Colonic mucosa (tissue), 4 donors: ENCODE measurements around the gene SLC17A5. TPM values are rescaled to one million over a fixed set of nuclear protein-coding genes. Genes with fewer than 3 reads are reported as not detected.

Source experiments
- DNase-seq: peaks from one replicate; pipeline ENCODE4 v3.0.0-alpha.2; 2020
- H3K27ac ChIP-seq: fragments of 200-600 bp; one replicate; pipeline ENCODE4 v1.8.0; 2021
- H3K27me3 ChIP-seq: fragments of 200-600 bp; one replicate; pipeline ENCODE4 v1.8.0; 2021
- H3K36me3 ChIP-seq: fragments of 200-600 bp; one replicate; pipeline ENCODE4 v1.8.0; 2021
- H3K4me1 ChIP-seq: fragments of 200-600 bp; one replicate; pipeline ENCODE4 v1.8.0; 2021; ENCODE audit warnings: mild to moderate bottlenecking
- H3K4me3 ChIP-seq: fragments of 200-600 bp; one replicate; pipeline ENCODE4 v1.8.0; 2021
- H3K9ac ChIP-seq, 2 donors: one replicate each; pipeline ENCODE4 v1.7.0; 2013; ENCODE audit warnings: control low read depth in 2 of 2, low read depth in 2 of 2, low read length in 2 of 2
- H3K9me3 ChIP-seq: fragments of 200-600 bp; one replicate; pipeline ENCODE4 v1.8.0; 2021
- intact Hi-C: fragments of 100-400 bp; cut with DNase I; formaldehyde crosslinking; loops from one replicate; pipeline ENCODE4 v1.14.1; 2022
- total RNA-seq, 2 donors: library from RNA; stranded (reverse); fragmentation: NEBNext Ultra II Directional in 1 of 2; extraction: Animal tissue kit (Norgen Biotek cat#: 25700) in 1 of 2; gene quantifications; one replicate each; pipeline ENCODE4 v1.2.1, GENCODE V29; 2021
- TF ChIP-seq, protein P1 (sequence below): fragments of 200-600 bp; IDR thresholded peaks from one replicate; pipeline ENCODE4 v1.8.0; 2022; ENCODE audit warnings: antibody characterized with exemption, mild to moderate bottlenecking
- donor health status: healthy.
- donor health status: DM: no; HTN: no; CAD: no.
- donor health status: DM: no; HTN: no; CAD: no.

SLC17A5 gene
- total RNA-seq, 2 donors from 2014 or later, result 24.4 to 41.5 TPM

DNA sequence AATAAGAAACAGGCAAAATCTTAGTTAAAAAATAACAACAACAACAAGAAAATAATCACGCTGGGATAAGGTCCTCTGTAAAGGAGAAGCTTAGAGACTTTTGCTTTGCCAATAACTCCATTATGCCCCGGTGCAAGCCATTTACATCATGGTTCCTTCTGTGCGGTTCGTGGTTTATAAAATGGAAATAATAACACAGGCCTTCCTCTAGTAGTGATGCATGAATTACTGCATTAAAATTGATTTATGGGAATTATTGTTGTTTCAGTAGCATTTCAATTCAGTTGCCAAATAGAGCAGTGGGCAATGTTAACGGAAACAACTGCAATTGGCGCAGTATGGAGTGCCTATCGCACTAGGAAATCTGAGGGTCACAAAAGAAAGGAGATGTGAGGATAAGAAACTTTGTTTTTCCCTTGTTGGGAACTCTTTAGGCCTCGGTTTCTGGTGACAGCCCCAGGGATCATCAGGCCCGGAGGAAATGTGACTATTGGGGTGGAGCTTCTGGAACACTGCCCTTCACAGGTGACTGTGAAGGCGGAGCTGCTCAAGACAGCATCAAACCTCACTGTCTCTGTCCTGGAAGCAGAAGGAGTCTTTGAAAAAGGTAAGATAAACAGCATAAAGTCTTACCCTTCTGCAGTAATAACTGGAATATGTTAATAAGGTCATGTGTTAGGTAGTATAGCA, 43.3 kb upstream of the SLC17A5 start:
- no peaks in the 10 kb centered on the region for H3K27me3 ChIP-seq
- no peak for DNase-seq
- H3K9ac ChIP-seq, result no peak overlapping the region
- H3K4me3 ChIP-seq, result no peak overlapping the region
- no peaks in the 10 kb centered on the region for H3K9me3 ChIP-seq
- no peaks in the 10 kb centered on the region for H3K4me1 ChIP-seq
- no peak overlapping the region for H3K27ac ChIP-seq
- TF ChIP-seq, protein P1, sequence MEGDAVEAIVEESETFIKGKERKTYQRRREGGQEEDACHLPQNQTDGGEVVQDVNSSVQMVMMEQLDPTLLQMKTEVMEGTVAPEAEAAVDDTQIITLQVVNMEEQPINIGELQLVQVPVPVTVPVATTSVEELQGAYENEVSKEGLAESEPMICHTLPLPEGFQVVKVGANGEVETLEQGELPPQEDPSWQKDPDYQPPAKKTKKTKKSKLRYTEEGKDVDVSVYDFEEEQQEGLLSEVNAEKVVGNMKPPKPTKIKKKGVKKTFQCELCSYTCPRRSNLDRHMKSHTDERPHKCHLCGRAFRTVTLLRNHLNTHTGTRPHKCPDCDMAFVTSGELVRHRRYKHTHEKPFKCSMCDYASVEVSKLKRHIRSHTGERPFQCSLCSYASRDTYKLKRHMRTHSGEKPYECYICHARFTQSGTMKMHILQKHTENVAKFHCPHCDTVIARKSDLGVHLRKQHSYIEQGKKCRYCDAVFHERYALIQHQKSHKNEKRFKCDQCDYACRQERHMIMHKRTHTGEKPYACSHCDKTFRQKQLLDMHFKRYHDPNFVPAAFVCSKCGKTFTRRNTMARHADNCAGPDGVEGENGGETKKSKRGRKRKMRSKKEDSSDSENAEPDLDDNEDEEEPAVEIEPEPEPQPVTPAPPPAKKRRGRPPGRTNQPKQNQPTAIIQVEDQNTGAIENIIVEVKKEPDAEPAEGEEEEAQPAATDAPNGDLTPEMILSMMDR, result no peak
- H3K36me3 ChIP-seq, result no peaks in the 10 kb centered on the region
- intact Hi-C loops, result no loop called here

DNA sequence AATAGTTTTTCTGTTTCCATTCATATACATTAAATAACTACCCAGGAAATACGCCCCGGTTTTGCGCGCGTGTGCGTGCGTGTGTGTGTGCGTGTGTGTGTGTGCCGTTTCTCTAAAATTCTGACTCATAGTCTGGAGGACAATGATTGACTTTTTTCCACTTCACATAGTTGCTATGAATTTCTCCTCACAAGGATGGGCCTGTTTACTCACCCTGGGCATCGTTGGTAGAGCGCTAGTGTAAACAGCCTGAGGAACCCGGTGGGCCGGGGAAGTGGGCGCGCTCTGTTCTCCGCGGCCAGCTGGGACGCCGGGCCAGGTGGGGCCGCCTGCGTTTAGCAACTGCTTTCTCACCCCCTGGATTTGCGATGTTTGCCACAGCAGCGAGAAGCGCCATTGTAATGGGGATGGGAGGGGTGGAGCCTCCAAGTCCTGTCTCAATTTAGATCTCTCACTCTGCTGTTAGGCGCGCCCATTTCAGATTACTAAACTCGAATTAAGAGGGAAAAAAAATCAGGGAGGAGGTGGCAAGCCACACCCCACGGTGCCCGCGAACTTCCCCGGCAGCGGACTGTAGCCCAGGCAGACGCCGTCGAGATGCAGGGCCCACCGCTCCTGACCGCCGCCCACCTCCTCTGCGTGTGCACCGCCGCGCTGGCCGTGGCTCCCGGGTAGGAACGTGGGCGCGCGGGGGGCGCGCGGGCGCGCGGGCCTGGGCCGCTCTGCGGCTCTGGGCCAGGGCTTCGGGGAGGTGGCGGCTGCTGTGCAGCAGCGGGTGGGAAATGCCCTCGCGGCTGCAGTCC, 42.0 kb upstream of the SLC17A5 start, which contains the start of gene CD109:
TSS of gene CD109 (plus strand) at position 585 of the 803 bp plus-strand sequence. CDS start at position 598, 13 bp downstream.
- peak; percentile 25 for DNase-seq
- Histone ChIP-seq H3K9ac (peak within 1 kb of the TSS; percentile 28 to 43), H3K4me3 (peak within 1 kb of the TSS; percentile 42)

DNA sequence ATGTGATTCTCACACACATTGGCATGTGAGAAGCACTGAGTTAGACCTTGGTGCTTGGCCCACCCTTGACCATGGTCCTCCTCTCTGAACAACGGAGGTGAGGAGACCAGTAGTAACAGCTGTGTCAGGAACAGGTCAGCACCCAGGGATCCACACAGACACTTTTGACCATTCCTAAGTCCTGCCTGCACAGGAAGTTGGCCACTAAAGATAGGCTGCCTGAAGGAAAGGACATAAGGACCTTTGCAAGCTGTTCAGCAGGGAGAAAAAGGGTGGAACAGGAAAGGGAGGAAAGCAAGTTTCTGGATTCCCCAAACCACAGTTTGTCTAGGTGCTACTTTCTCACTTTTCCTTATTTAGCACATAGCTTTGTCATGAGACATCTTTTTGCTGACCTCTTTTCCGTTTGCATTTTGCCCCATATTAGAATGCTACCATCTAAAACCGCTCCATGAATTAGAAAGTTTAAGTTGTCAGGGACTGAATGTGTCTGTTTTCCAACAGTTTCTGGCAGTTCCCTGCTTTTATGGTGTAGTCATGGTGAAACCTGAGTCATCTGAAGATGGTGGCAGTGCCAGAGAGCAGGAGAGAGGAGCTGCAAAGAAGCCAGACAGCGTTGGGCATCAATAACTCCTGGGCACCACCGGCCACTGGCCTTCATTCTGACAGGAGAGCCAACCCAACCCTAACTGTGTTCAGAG, 41.1 kb upstream of the SLC17A5 start:
- no peak for DNase-seq
- H3K27ac ChIP-seq, result peak overlapping the region; percentile 46

More for the DNA sequence above, 42.0 kb upstream of the SLC17A5 start, which contains the start of gene CD109:
- H3K4me1 ChIP-seq, result no peaks in the 10 kb centered on the region
- H3K36me3 ChIP-seq, result no peaks in the 10 kb centered on the region
- no peaks in the 10 kb centered on the region for H3K27me3 ChIP-seq
- TF ChIP-seq, protein P1, result no peak
- intact Hi-C loops, result no loop called here
- peak within 1 kb of the TSS; percentile 46 for H3K27ac ChIP-seq
- H3K9me3 ChIP-seq, result no peaks in the 10 kb centered on the region

DNA sequence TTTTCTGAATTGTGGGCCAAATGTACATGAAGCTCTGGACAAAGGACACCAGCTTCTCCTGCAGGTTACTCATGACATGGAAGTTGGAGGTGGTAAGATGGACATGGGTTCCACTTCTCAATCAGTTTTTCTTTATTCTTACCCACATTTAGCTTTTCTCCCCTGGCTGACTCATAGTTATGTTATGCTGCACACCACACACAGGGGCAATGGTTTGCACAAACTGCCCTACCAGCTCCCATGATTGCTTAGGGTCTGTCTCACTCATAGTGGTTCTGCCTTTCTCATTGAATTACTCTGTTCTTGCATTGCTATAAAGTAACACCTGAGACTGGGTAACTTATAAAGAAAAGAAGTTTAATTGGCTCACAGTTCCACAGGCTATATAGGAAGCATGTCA, 37.7 kb upstream of the SLC17A5 start:
- no peak overlapping the region for H3K4me3 ChIP-seq
- no peak overlapping the region for H3K9ac ChIP-seq

More for the DNA sequence above, 41.1 kb upstream of the SLC17A5 start:
- no peaks in the 10 kb centered on the region for H3K9me3 ChIP-seq
- no peak overlapping the region for H3K4me3 ChIP-seq
- no peaks in the 10 kb centered on the region for H3K27me3 ChIP-seq
- H3K4me1 ChIP-seq, result no peaks in the 10 kb centered on the region
- H3K9ac ChIP-seq, result no peak overlapping the region
- TF ChIP-seq, protein P1, result no peak
- intact Hi-C loops, result no loop called here
- H3K36me3 ChIP-seq, result no peaks in the 10 kb centered on the region

DNA sequence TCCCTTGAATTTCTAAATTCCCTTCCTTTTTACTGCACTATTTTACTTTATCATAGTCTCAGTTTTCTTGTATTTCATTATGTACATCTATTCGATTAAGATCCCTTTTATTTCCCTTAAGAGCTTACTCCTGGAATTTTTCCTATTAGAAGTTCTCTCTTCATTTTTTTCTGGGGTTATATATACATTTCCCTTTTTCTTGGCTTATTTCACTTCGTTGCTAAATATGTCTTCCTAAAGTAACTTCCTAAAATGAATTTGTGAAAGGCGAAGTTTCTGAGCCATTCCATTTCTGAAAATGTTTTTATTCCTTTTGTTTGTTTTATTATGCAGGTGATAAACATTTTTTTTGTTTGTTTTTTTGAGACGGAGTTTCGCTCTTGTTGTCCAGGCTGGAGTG, 36.3 kb upstream of the SLC17A5 start:
- intact Hi-C loops, result no loop called here
- Histone ChIP-seq H3K4me3 (no peak overlapping the region), H3K9me3 (no peaks in the 10 kb centered on the region), H3K27me3 (no peaks in the 10 kb centered on the region), H3K27ac (no peak overlapping the region), H3K4me1 (no peaks in the 10 kb centered on the region), H3K36me3 (no peaks in the 10 kb centered on the region), H3K9ac (no peak overlapping the region)
- DNase-seq, result no peak
- TF ChIP-seq, protein P1, result no peak

More for the DNA sequence above, 37.7 kb upstream of the SLC17A5 start:
- H3K4me1 ChIP-seq, result no peaks in the 10 kb centered on the region
- H3K36me3 ChIP-seq, result no peaks in the 10 kb centered on the region
- no peak for DNase-seq
- no peaks in the 10 kb centered on the region for H3K27me3 ChIP-seq
- H3K9me3 ChIP-seq, result no peaks in the 10 kb centered on the region
- intact Hi-C loops, result no loop called here
- no peak overlapping the region for H3K27ac ChIP-seq
- TF ChIP-seq, protein P1, result no peak
